Neural progenitor cell (in vitro differentiated cells): ENCODE measurements around the gene AHNAK2. TPM values are rescaled to one million over a fixed set of nuclear protein-coding genes. Genes with fewer than 3 reads are reported as not detected.

Experiments
- DNase-seq: peaks from one replicate; pipeline ENCODE4 v3.0.0-alpha.2; 2016; ENCODE audit warnings: low spot score
- H2AFZ ChIP-seq: fragments of 200-600 bp; sonication (generic); replicated peaks from 2 replicates; pipeline ENCODE4 v1.6.1; 2016; ENCODE audit warnings: antibody characterized with exemption
- H3F3A ChIP-seq: fragments of 200-600 bp; sonication (generic); 2 replicates; pipeline ENCODE4 v1.6.1; 2016; ENCODE audit warnings: antibody characterized with exemption, low read depth
- H3K27ac ChIP-seq: fragments of 200-600 bp; sonication (generic); 2 replicates; pipeline ENCODE4 v1.5.1; 2016; ENCODE audit warnings: mild to moderate bottlenecking
- H3K27me3 ChIP-seq: fragments of 200-600 bp; sonication (generic); 2 replicates; pipeline ENCODE4 v1.6.1; 2016; ENCODE audit warnings: mild to moderate bottlenecking, moderate library complexity
- H3K36me3 ChIP-seq: fragments of 200-600 bp; sonication (generic); 2 replicates; pipeline ENCODE4 v1.5.1; 2016
- H3K4me1 ChIP-seq: fragments of 200-600 bp; sonication (generic); 2 replicates; pipeline ENCODE4 v1.6.1; 2016; ENCODE audit warnings: mixed run types
- H3K4me2 ChIP-seq: fragments of 200-600 bp; sonication (generic); 2 replicates; pipeline ENCODE4 v1.6.1; 2016
- H3K4me3 ChIP-seq: fragments of 200-600 bp; sonication (generic); 2 replicates; pipeline ENCODE4 v1.5.1; 2016
- H3K79me2 ChIP-seq: fragments of 200-600 bp; sonication (generic); 2 replicates; pipeline ENCODE4 v1.6.1; 2016; ENCODE audit warnings: low read depth
- H3K9ac ChIP-seq: fragments of 200-600 bp; sonication (generic); 2 replicates; pipeline ENCODE4 v1.6.1; 2016
- H3K9me3 ChIP-seq: fragments of 200-600 bp; sonication (generic); 2 replicates; pipeline ENCODE4 v1.5.1; 2016; ENCODE audit warnings: low read depth
- H4K20me1 ChIP-seq: fragments of 200-600 bp; sonication (generic); 2 replicates; pipeline ENCODE4 v1.6.1; 2016; ENCODE audit warnings: low read depth
- H3K27ac Mint-ChIP-seq: 3 replicates; pipeline ENCODE4 v1.8.0; 2021; ENCODE audit warnings: mixed read lengths
- H3K27me3 Mint-ChIP-seq: 2 replicates; pipeline ENCODE4 v1.8.0; 2022; ENCODE audit warnings: low read depth, mild to moderate bottlenecking, inconsistent platforms, moderate library complexity, mixed read lengths; ENCODE audit not compliant: insufficient read depth
- H3K36me3 Mint-ChIP-seq: 3 replicates; pipeline ENCODE4 v1.8.0; 2021; ENCODE audit warnings: mixed read lengths
- H3K4me1 Mint-ChIP-seq: 3 replicates; pipeline ENCODE4 v1.8.0; 2021; ENCODE audit warnings: mixed read lengths
- H3K4me3 Mint-ChIP-seq: 3 replicates; pipeline ENCODE4 v1.8.0; 2021; ENCODE audit warnings: mild to moderate bottlenecking, moderate library complexity, mixed read lengths
- H3K9me3 Mint-ChIP-seq: 3 replicates; pipeline ENCODE4 v1.8.0; 2020; ENCODE audit warnings: mixed read lengths
- EZH2 ChIP-seq: fragments of 200-600 bp; sonication (generic); IDR thresholded peaks from 2 replicates; pipeline ENCODE4 v1.6.1; 2017; ENCODE audit warnings: antibody characterized with exemption, mild to moderate bottlenecking, moderate library complexity
- EZH2phosphoT487 ChIP-seq: fragments of 200-600 bp; sonication (generic); IDR thresholded peaks from 2 replicates; pipeline ENCODE4 v1.6.1; 2017; ENCODE audit warnings: antibody characterized with exemption
- total RNA-seq: library from RNA; depleted of rRNA; stranded (reverse); fragments of >200 nt; gene quantifications from 2 replicates; pipeline ENCODE4 v1.2.3, GENCODE V29; 2015; ENCODE audit warnings: low replicate concordance
- TF ChIP-seq, protein P1 (sequence below): fragments of 200-600 bp; sonication (generic); IDR thresholded peaks from 2 replicates; pipeline ENCODE4 v1.5.1; 2017; ENCODE audit warnings: antibody characterized with exemption, mild to moderate bottlenecking

Gene AHNAK2
- total RNA-seq, 1 donor from 2014 or later = 0.77 TPM

DNA sequence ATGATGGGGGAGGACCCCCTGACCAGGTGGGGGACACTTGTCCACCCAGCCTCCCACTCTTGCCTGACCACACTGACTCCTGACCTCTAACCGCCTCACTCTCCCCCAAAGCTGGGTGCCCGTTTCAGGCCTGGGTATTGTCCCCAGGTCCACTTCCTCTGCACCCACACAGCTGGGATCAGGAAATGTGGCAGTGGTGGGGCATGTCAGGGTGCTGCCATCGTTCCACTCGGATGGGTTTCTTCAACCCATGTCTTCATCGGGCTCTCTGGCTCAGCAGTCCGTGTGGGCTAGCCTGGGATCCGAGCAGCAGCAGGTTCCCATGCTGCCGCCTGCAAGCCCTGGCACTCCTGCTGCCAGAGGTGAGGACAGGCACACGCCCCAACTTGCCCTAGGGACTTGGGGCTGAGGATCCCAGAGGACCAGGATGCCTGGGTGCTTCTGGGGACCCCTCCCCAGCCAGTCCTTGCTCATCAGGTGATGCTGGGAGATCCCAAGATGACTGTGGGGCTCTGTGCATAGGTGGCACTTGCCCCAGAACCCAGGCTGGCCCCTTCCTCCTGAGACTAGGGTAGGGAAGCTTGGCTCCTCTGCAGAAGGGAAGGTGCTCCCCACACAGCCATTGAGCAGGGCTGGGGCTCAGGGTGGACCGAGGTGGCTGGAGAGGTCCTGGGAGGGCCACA, 4.5 kb upstream of the AHNAK2 start:
- H3K4me3 Mint-ChIP-seq = no peak overlapping the region
- DNase-seq = no peak
- H3K9ac ChIP-seq = no peak overlapping the region
- no peak overlapping the region for H3K4me3 ChIP-seq
- no peaks in the 10 kb centered on the region for H3K9me3 ChIP-seq
- H3F3A ChIP-seq = no peaks in the 10 kb centered on the region
- no peaks in the 10 kb centered on the region for H3K9me3 Mint-ChIP-seq
- peaks cover 2% of the 10 kb centered on the region for H3K4me1 ChIP-seq
- H3K27ac ChIP-seq = no peak overlapping the region
- H3K36me3 ChIP-seq = no peaks in the 10 kb centered on the region
- H3K4me2 ChIP-seq = no peak overlapping the region
- peaks cover 17% of the 10 kb centered on the region for H3K4me1 Mint-ChIP-seq
- no peak overlapping the region for H3K27ac Mint-ChIP-seq
- H3K36me3 Mint-ChIP-seq = no peaks in the 10 kb centered on the region
- peaks cover 20% of the 10 kb centered on the region for H4K20me1 ChIP-seq
- H3K27me3 ChIP-seq = peaks cover 35% of the 10 kb centered on the region
- H2AFZ ChIP-seq = no peak overlapping the region
- peaks cover 15% of the 10 kb centered on the region for H3K27me3 Mint-ChIP-seq
- no peaks in the 10 kb centered on the region for H3K79me2 ChIP-seq
- TF ChIP-seq EZH2phosphoT487 = no peak
- TF ChIP-seq EZH2 = no peak
- TF ChIP-seq, protein P1, sequence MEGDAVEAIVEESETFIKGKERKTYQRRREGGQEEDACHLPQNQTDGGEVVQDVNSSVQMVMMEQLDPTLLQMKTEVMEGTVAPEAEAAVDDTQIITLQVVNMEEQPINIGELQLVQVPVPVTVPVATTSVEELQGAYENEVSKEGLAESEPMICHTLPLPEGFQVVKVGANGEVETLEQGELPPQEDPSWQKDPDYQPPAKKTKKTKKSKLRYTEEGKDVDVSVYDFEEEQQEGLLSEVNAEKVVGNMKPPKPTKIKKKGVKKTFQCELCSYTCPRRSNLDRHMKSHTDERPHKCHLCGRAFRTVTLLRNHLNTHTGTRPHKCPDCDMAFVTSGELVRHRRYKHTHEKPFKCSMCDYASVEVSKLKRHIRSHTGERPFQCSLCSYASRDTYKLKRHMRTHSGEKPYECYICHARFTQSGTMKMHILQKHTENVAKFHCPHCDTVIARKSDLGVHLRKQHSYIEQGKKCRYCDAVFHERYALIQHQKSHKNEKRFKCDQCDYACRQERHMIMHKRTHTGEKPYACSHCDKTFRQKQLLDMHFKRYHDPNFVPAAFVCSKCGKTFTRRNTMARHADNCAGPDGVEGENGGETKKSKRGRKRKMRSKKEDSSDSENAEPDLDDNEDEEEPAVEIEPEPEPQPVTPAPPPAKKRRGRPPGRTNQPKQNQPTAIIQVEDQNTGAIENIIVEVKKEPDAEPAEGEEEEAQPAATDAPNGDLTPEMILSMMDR = no peak

DNA sequence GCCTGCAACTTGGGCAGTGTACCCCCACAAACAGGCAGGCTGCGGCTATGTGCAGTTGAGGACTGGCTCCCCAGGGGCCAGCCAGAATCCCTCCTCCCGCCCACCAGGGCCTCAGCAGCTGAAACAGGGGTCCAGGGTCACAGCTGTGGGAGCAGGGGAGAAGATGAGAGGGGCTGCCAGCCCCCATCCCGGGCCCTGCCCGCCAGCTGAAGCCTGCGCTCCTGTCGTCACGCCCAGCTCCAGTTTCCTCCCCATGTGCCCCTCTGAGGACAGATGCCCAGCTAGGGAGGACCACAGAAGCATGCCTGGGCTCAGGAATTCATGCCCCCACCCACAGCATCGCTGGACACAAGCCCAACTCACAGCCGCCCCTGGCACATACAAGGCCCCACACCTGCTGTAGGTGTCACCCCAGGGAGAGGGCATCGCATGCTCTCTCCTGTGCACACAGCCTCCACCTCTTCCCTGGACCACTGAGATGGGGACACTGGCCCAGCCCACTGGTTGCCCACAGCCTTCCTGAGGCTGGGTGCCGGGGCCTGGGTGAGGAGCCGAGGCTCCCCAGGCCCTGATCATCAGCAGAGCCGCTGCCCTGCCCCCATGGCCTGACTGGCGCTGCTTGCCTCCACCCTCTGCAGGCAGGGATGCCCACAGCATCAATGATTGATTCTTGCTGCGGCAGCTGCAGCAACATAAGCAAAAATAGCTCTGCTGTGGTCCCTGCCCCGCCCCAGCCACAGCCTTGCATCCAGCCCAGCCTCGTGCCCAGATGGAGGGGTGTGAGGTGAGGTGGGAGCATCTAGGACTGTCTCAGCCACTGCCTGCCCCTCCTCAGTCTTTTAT, 3.7 kb upstream of the AHNAK2 start:
- H3K9ac ChIP-seq = no peak overlapping the region
- no peaks in the 10 kb centered on the region for H3K79me2 ChIP-seq
- H3K9me3 ChIP-seq = no peaks in the 10 kb centered on the region
- Mint-ChIP-seq H3K27ac (no peak overlapping the region), H3K4me3 (no peak overlapping the region), H3K36me3 (no peaks in the 10 kb centered on the region), H3K27me3 (peaks cover 19% of the 10 kb centered on the region), H3K9me3 (no peaks in the 10 kb centered on the region), H3K4me1 (peaks cover 16% of the 10 kb centered on the region)
- no peak overlapping the region for H2AFZ ChIP-seq
- TF ChIP-seq, protein P1 = no peak
- TF ChIP-seq EZH2 = no peak
- H3K36me3 ChIP-seq = no peaks in the 10 kb centered on the region
- H3K4me2 ChIP-seq = no peak overlapping the region
- H3K4me3 ChIP-seq = no peak overlapping the region
- H3K27me3 ChIP-seq = peaks cover 42% of the 10 kb centered on the region
- H4K20me1 ChIP-seq = peaks cover 27% of the 10 kb centered on the region
- peaks cover 5% of the 10 kb centered on the region for H3K4me1 ChIP-seq
- no peak overlapping the region for H3K27ac ChIP-seq
- no peaks in the 10 kb centered on the region for H3F3A ChIP-seq
- DNase-seq = no peak

- TF ChIP-seq, protein P1 = no peak
- TF ChIP-seq EZH2phosphoT487 (no peak), EZH2 (no peak)
- Mint-ChIP-seq H3K4me3 (no peak overlapping the region), H3K27ac (peak overlapping the region; percentile 29), H3K4me1 (peaks cover 18% of the 10 kb centered on the region), H3K36me3 (no peaks in the 10 kb centered on the region), H3K9me3 (no peaks in the 10 kb centered on the region), H3K27me3 (peaks cover 25% of the 10 kb centered on the region)
- H3K36me3 ChIP-seq = no peaks in the 10 kb centered on the region
- no peak overlapping the region for H3K4me3 ChIP-seq
- H3F3A ChIP-seq = no peaks in the 10 kb centered on the region
- H3K27me3 ChIP-seq = peaks cover 51% of the 10 kb centered on the region
- no peak overlapping the region for H3K4me2 ChIP-seq
- peaks cover 29% of the 10 kb centered on the region for H4K20me1 ChIP-seq
- H3K9ac ChIP-seq = no peak overlapping the region
- H3K9me3 ChIP-seq = no peaks in the 10 kb centered on the region
- no peak overlapping the region for H2AFZ ChIP-seq
- H3K79me2 ChIP-seq = no peaks in the 10 kb centered on the region
- no peak for DNase-seq
- peaks cover 5% of the 10 kb centered on the region for H3K4me1 ChIP-seq
- no peak overlapping the region for H3K27ac ChIP-seq
These were observed 2.7 kb upstream of the AHNAK2 start for GRCh38 chr14:104980611-104981531.
